GM10266 (cell line): ENCODE results near the gene KLF7.

ENCODE experiments used
- DNase-seq: peaks from one replicate; pipeline ENCODE4 v3.0.0; 2012; ENCODE audit errors: extremely low spot score
- CTCF ChIP-seq: IDR thresholded peaks from 2 replicates; pipeline ENCODE4 v1.5.1; 2012; ENCODE audit warnings: mild to moderate bottlenecking, low read depth; ENCODE audit not compliant: control insufficient read depth, insufficient read depth; ENCODE audit errors: missing control alignments

KLF7 gene

GRCh38 chr2:207123335-207123744 lies 42.4 kb downstream of the KLF7 start:
- no peak for DNase-seq
- TF ChIP-seq CTCF = no peak

DNA sequence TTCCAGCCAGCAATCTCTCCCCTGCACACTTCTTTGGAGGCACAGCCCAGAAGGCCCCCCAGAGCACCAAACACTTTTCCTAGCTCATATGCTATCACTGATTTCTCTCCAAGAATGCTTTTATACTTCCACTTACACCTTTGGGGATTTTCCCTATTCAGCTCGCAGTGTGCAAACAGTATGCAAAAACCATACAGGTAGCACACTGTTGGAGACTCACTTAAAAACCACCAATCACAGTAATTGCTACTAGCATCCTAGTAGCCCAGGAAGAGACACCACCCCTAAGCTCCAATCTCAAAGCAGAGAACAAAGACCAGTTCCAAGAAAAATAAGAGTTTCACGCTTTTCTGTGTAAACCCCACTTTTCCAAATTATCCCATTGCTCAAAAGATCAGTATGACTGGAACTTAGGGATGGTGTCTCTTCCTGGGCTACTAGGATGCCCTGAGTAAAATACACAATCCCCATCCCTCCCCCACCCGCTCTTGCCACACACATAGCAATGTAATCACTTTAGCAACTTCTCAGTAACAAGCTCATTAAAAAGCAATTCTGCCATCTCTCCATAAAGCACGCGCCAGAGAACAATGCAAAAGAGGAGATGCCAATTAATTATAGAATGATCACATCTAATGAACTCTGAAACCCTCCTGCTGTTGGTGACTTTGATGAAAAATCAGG lies 43.0 kb downstream of the KLF7 start:
- no peak for TF ChIP-seq CTCF
- DNase-seq = no peak

DNA sequence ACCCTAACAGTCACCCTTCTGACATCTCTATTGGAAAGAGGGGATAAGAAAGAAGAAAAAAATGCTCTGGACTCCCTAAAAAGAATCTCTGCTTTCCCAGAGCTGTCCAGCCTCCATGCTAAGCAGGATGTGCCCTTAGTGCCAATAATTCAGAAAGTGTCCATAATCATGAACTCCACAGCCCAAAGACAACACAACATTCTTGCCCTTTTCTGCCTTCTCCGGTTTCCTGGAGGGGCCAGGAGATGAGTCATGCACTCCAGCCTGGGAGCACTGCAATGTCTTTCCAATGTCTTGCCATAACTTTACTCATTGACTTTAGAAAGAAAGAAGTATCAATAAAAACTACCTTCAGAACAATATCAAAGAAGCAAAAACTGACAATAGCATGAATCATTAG lies 44.0 kb downstream of the KLF7 start:
- no peak for DNase-seq
- no peak for TF ChIP-seq CTCF

DNA sequence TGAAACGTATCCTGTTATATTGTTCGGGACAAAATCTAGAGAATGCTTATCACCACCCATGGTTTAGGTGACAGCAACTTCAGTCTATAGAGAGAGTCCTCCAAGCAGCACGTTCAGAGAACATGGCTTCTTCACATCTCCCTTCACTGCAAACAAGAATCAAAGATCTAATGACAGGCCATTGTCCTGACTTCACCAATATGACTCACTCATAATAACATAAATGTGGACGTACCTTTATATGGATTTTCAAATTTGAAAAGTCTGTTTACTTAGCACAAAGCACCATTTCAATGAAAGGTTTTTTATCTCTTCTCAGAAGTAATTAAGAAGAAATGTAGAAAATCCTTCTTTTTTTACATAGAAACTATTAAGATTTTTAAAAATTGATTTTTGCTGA lies 46.7 kb downstream of the KLF7 start:
- no peak for TF ChIP-seq CTCF
- DNase-seq = no peak

DNA sequence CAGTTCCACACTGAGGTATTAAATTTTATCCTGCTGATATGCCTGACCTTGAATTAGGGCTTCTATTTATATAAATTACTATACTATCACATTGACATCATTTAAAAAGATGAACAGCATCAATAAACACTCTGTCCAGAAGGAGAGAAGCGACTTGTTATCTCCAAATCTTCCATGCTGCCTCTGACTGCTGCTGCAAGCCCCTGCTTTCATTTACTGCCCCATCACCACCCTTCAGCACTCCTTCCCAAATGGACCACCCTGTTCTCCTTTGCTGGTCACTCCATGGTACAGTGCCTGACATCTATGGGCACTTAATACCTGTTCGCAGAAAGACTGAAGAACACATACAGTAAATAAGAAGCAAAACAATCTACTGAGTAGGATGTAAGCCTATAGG lies 48.1 kb downstream of the KLF7 start:
- no peak for TF ChIP-seq CTCF
- no peak for DNase-seq

GRCh38 chr2:207115715-207116364 lies 49.9 kb downstream of the KLF7 start:
- no peak for DNase-seq
- TF ChIP-seq CTCF = no peak

DNA sequence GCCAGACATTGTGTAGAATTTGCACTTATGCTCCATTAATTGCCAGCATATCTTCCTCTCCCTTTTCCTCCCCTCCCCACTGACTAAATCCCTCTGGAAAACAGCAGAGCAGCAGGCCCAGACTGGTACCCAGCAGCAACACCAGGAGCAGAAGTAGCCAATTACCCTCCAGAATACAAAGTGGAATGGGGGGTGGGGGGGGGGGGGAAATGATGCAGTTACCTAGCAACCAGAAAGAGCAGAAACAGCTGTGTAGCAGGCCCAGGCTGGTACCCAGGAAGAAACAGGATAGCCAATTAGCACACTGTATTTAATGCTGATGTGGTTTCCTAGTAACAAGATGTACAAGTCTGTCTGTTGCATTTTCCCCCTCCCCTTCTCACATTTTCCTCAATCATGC lies 52.3 kb downstream of the KLF7 start:
- DNase-seq = no peak
- no peak for TF ChIP-seq CTCF
